Measurements from ENCODE around the gene SSB. TPM values are rescaled to one million over a fixed set of nuclear protein-coding genes. Genes with fewer than 3 reads are reported as not detected.
A peak's percentile ranks its signal among the peaks of the same experiment; 100 is the strongest.

SSB gene
- total and polyA plus RNA-seq, 2 of the 13 experiments (the other 11 are each of a cell fraction or from before 2014, with no cell fraction given): 109 to 208 TPM

DNA sequence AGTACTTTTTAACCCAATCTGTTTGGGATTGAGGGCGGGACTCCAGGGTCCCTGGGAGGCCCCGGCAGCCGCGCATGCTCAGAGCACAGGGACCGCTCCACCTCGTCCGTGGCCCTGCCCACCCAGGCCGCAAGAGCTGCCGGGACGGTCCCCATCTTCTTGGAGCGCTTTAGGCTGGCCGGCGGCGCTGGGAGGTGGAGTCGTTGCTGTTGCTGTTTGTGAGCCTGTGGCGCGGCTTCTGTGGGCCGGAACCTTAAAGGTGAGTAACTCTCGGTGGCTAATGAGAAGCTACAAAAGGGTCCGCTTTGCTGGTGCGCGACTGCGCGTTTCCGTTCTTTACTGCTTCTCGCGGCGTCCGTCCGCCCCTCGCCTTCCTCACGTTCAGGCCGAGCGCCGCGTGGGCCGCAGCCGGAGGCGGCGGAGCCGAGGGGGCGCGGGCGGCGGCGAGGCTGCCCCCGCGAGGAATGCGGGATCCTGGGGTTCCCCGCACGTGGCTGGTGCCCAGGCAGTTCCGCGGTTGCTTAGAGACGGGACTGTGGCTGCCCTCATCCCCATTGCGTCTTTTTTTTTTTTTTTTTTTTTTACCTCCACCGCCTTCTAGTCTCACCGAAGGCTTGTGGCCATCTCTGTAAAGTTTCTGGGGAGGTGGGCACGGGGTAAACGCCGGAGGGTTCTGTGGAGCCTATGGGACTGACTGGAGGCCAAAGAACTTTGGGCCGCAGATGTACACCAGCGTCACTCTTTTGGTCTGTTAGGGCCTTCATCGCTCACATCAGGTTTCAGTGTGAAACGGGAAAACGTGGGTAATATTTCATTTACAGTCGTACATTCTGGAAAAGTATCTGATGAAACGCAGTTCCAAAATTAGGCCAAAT lies at the start of gene SSB (continued):
- TF ChIP-seq ZBED4 (CRISPR knock-in tag; IDR thresholded peaks at IDR 0.05; ENCODE audit: borderline replicate concordance): peak; percentile 84; the same call in 1 of the 2 replicates
- 0 out of 2 replicates have a peak, but pooled peaks have one; percentile 70 for TF ChIP-seq ZNF510 (CRISPR knock-in tag; IDR thresholded peaks at IDR 0.05; ENCODE audit: low read depth)
- peak; percentile 74; the same call in 1 of the 2 replicates for TF ChIP-seq HIVEP1 (CRISPR knock-in tag; IDR thresholded peaks at IDR 0.05)
- peak; percentile 55 for TF ChIP-seq ZNF407 (CRISPR knock-in tag; IDR thresholded peaks at IDR 0.05; ENCODE audit: not compliant biosample characterization)
- 0 out of 2 replicates have a peak, but pooled peaks have one; percentile 79 for TF ChIP-seq MTA1 (CRISPR knock-in tag; IDR thresholded peaks at IDR 0.05; ENCODE audit: borderline replicate concordance)
- TF ChIP-seq, protein P1, sequence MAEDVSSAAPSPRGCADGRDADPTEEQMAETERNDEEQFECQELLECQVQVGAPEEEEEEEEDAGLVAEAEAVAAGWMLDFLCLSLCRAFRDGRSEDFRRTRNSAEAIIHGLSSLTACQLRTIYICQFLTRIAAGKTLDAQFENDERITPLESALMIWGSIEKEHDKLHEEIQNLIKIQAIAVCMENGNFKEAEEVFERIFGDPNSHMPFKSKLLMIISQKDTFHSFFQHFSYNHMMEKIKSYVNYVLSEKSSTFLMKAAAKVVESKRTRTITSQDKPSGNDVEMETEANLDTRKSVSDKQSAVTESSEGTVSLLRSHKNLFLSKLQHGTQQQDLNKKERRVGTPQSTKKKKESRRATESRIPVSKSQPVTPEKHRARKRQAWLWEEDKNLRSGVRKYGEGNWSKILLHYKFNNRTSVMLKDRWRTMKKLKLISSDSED (CRISPR knock-in tag; IDR thresholded peaks at IDR 0.05): no peak
- peak; percentile 59; the same call in 1 of the 2 replicates for TF ChIP-seq SRY (CRISPR knock-in tag; IDR thresholded peaks at IDR 0.05)
- TF ChIP-seq MAZ (IDR thresholded peaks at IDR 0.05; ENCODE audit: borderline replicate concordance, low read depth, low read length): peak; percentile 54; the same call in 1 of the 2 replicates
- TF ChIP-seq MAZ (CRISPR knock-in tag; IDR thresholded peaks at IDR 0.05; ENCODE audit: low read depth): peak; percentile 82
- TF ChIP-seq ZNF790 (CRISPR knock-in tag; IDR thresholded peaks at IDR 0.05; ENCODE audit: borderline replicate concordance): peak; percentile 85
- no peak for TF ChIP-seq NR1H2 (CRISPR knock-in tag; IDR thresholded peaks at IDR 0.05; ENCODE audit: borderline replicate concordance, low read depth)
- peak; percentile 50; the same call in 1 of the 2 replicates for TF ChIP-seq RFX1 (IDR thresholded peaks at IDR 0.05)
- TF ChIP-seq MED1 (CRISPR knock-in tag; IDR thresholded peaks at IDR 0.05): peak; percentile 59
- peak; percentile 79 for TF ChIP-seq KMT2B (CRISPR knock-in tag; IDR thresholded peaks at IDR 0.05)
- TF ChIP-seq ISL2 (CRISPR knock-in tag; IDR thresholded peaks at IDR 0.05): peak; percentile 66

Data from HepG2 (cell line).